Naive B cell (primary cell): ENCODE measurements around the gene SCPEP1. TPM values are rescaled to one million over a fixed set of nuclear protein-coding genes. Genes with fewer than 3 reads are reported as not detected.
A peak's percentile ranks its signal among the peaks of the same experiment; 100 is the strongest.
"Not testable (repeated sequence)": the region's sequence is repeated elsewhere in the genome, so short reads cannot be mapped to it uniquely, and the experiment has no call there.

Source experiments
- ATAC-seq, 2 donors: fragments of 150-1000 bp; cut with Tn5 transposase; 2 replicates each; pipeline ENCODE4 v1.10.0; 2021; ENCODE audit warnings: low read depth in 2 of 2, mild to moderate bottlenecking in 2 of 2, moderate library complexity in 2 of 2
- DNase-seq: peaks from one replicate; pipeline ENCODE4 v3.0.0; 2022
- H3K27ac Mint-ChIP-seq, 6 donors: one replicate each; pipeline ENCODE4 v1.8.0; 2020 to 2022; ENCODE audit warnings: mild to moderate bottlenecking in 6 of 6, mixed read lengths in 6 of 6, moderate library complexity in 5 of 6, inconsistent platforms in 2 of 6
- H3K27me3 Mint-ChIP-seq, 3 donors: one replicate each; pipeline ENCODE4 v1.8.0; 2021 to 2022; ENCODE audit warnings: mixed read lengths in 3 of 3, mild to moderate bottlenecking in 1 of 3
- H3K36me3 Mint-ChIP-seq, 2 donors: one replicate each; pipeline ENCODE4 v1.8.0; 2020 to 2022; ENCODE audit warnings: mixed read lengths in 2 of 2, inconsistent platforms in 1 of 2, mild to moderate bottlenecking in 1 of 2
- H3K4me1 Mint-ChIP-seq, 3 donors: one replicate each; pipeline ENCODE4 v1.8.0; 2020 to 2022; ENCODE audit warnings: mixed read lengths in 3 of 3, inconsistent platforms in 1 of 3, mild to moderate bottlenecking in 1 of 3, moderate library complexity in 1 of 3
- H3K4me3 Mint-ChIP-seq, 8 donors: one replicate each; pipeline ENCODE4 v1.8.0; 2020 to 2022; ENCODE audit warnings: mild to moderate bottlenecking in 8 of 8, mixed read lengths in 8 of 8, moderate library complexity in 8 of 8, inconsistent platforms in 2 of 8
- H3K9me3 Mint-ChIP-seq, 7 donors: one replicate each; pipeline ENCODE4 v1.8.0; 2020 to 2022; ENCODE audit warnings: mixed read lengths in 7 of 7, mild to moderate bottlenecking in 5 of 7, inconsistent platforms in 2 of 7, moderate library complexity in 1 of 7
- polyA plus RNA-seq, 6 donors: library from polyadenylated mRNA; unstranded; fragments of 300-500 nt; fragmentation: Illumina TruSeq; gene quantifications; one replicate each; pipeline ENCODE4 v1.2.3, GENCODE V29; 2021; ENCODE audit warnings: low read depth in 6 of 6

Gene SCPEP1
- polyA plus RNA-seq, 6 donors from 2014 or later, result 134 to 305 (median 175) TPM

DNA sequence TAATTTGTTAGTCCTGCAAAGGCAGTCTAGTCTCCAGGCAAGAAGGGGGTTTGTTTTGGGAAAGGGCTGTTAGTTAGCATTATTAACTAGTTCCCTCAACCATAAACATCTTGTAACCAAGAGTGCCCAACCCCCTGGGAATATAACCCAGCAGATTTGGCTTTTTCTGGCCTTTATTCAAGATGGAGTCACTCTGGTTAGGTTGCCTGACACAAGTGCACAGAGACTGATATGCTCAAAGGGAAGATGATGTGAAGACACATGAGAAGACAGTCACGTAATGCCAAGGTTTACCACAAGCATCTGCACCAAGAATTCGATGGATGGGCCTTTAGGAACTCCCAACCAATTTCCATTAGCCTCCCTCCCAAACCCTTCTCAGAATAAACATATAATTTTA is 3.9 kb upstream of the SCPEP1 start:
- Mint-ChIP-seq H3K4me1 (peaks cover 17 to 21% (median 18%) of the 10 kb centered on the region in 3 donors), H3K9me3 (no peaks in the 10 kb centered on the region), H3K27ac (no peak overlapping the region), H3K4me3 (no peak overlapping the region), H3K36me3 (no peaks in the 10 kb centered on the region), H3K27me3 (no peaks in the 10 kb centered on the region)
- DNase-seq (no peak), ATAC-seq (no peak)

DNA sequence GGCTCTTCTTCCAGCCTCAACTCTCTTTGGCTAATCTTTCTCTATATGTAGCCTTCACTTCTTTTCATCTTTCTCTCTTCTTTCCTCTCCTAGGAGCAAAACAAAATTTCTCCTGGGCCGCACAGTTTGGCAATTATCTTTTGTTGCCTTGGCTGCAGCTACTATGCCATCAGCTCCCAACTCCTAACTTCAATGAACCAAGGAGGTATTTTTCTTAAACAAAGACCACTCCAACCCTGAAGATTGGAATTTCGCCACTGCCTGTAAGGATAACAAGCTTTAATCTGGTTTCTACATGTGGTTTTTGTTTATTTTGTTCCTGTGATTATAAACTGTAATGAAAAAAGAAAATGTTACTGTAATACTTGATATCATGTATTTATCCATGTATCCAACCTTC is 2.3 kb upstream of the SCPEP1 start:
- Mint-ChIP-seq H3K4me3 (peak overlapping the region in 1 of 8 donors; percentile 29), H3K4me1 (peaks cover 24 to 31% (median 27%) of the 10 kb centered on the region in 3 donors), H3K36me3 (no peaks in the 10 kb centered on the region), H3K27me3 (no peaks in the 10 kb centered on the region), H3K27ac (no peak overlapping the region), H3K9me3 (no peaks in the 10 kb centered on the region)
- ATAC-seq (no peak), DNase-seq (no peak)

DNA sequence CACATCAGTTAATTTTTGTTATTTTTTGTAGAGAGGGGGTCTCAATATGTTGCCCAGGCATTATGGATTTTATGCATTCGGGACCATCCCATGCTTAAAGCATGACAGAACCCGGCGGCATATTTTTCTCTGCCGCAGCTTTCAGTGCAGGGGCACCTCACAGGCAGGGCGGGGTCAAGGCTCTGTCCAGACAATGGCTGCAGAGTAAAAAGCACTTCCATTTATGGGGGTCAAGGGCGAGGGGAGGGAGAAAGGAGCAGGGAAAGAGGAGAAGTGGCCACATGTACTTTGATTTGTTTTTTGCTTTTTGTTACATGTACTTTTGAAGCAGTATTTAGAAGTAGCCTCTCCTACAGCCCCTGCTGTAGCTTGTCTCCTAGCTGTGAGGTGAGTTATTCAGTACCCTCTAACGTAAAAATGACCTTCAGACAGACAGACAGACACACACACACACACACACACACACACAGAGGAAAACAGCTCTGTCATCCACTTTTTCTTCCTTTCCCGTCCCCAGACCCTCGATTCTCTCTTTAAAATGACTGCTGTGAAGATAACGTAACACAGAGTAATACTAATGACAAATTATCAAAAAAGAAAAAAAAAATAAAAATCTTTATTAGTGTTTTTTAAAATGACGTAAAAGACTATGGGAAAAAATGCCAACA is 856 bp upstream of the SCPEP1 start:
- peak overlapping the region; percentile 35 to 98 (median 79) for H3K4me3 Mint-ChIP-seq
- ATAC-seq (no peak), DNase-seq (no peak)
- no peaks in the 10 kb centered on the region for H3K36me3 Mint-ChIP-seq
- H3K27me3 Mint-ChIP-seq, result no peaks in the 10 kb centered on the region
- peak overlapping the region in 1 of 6 donors; percentile 44 for H3K27ac Mint-ChIP-seq
- peaks cover 26 to 35% (median 35%) of the 10 kb centered on the region in 3 donors for H3K4me1 Mint-ChIP-seq
- H3K9me3 Mint-ChIP-seq, result no peaks in the 10 kb centered on the region

DNA sequence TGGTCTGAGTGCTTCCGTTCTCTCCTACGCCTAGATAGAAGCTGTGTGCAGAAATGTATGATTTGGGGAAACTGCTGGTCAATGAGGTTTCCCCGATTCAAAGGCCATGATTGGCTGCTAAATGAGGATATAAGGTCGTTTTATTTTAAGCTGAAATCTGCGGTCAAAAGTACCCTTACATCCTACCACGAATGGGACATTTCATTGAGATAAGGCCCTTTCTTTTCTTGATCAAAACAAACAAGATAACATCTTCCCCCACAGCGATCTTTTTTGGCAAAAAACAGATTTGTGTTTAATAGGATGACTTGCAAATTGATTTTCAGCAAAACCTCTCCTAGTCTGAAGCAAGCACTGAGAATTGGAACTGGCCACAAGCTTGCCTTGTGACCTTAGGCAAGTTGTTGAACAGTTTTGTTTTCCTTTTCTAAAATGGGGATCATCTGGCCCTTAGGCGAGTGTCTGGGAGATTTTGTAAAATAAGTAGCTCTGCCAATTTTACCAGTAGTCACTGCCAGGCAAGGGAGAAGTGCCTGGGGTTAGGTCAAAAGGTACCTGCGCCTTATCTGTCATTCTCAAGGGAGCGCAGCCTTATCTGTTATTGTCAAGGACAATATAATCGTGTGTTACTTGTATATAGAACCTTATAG is 635 bp downstream of the SCPEP1 start:
- DNase-seq (peak; percentile 6), ATAC-seq (peak; percentile 34 to 39)
- peaks cover 28 to 43% (median 41%) of the 10 kb centered on the region in 3 donors for H3K4me1 Mint-ChIP-seq
- peaks cover 0 to 5% of the 10 kb centered on the region in 2 donors for H3K36me3 Mint-ChIP-seq
- H3K4me3 Mint-ChIP-seq, result peak overlapping the region; percentile 80 to 99 (median 98)
- peak overlapping the region; percentile 83 to 94 (median 91) for H3K27ac Mint-ChIP-seq
- H3K27me3 Mint-ChIP-seq, result no peaks in the 10 kb centered on the region
- H3K9me3 Mint-ChIP-seq, result no peaks in the 10 kb centered on the region

DNA sequence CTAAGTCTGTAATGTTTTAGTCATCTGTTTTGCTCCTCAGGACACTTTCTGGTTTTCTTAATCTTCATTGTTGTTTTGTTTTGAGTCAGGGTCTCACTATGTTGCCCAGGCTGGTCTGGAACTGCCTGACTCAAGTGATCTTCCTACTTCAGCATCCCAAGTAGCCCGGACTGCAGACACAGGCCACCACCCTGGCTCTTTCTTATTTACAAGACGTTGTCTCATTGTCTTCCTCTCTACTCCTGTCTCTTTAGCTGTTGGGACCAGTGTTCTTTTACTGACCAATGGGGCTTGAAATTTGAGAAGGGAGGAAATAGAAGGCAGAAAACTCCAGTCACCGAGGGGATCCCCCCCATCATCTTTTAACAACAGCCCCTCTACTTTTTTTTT is 1.2 kb downstream of the SCPEP1 start:
- peaks cover 0 to 5% of the 10 kb centered on the region in 2 donors for H3K36me3 Mint-ChIP-seq
- DNase-seq (no peak), ATAC-seq (no peak)
- H3K4me3 Mint-ChIP-seq, result peak overlapping the region; percentile 80 to 99 (median 98)
- peaks cover 30 to 46% (median 41%) of the 10 kb centered on the region in 3 donors for H3K4me1 Mint-ChIP-seq
- H3K9me3 Mint-ChIP-seq, result no peaks in the 10 kb centered on the region
- peak overlapping the region in 4 of 6 donors; percentile 88 to 94 (median 91) for H3K27ac Mint-ChIP-seq
- H3K27me3 Mint-ChIP-seq, result no peaks in the 10 kb centered on the region

DNA sequence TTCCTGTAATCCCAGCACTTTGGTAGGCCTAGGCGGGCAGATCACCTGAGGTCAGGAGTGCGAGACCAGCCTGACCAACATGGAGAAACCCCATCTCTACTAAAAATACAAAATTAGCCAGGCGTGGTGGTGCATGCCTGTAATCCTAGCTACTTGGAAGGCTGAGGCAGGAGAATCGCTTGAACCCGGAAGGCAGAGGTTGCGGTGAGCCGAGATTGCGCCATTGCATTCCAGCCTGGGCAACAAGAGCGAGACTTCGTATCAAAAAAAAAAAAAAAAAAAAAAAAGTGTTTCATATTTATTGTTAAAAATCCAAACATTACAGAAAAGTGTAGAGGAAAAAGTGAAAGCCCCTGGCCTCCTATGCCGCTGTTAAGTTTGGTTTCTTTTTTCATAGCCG is 2.6 kb downstream of the SCPEP1 start:
- ATAC-seq, H3K9me3 Mint-ChIP-seq, H3K36me3 Mint-ChIP-seq, H3K27me3 Mint-ChIP-seq, DNase-seq, H3K27ac Mint-ChIP-seq: not testable (repeated sequence)
- Mint-ChIP-seq H3K4me1 (peaks cover 33 to 50% (median 41%) of the 10 kb centered on the region in 3 donors), H3K4me3 (peak overlapping the region in 1 of 8 donors; percentile 56)

DNA sequence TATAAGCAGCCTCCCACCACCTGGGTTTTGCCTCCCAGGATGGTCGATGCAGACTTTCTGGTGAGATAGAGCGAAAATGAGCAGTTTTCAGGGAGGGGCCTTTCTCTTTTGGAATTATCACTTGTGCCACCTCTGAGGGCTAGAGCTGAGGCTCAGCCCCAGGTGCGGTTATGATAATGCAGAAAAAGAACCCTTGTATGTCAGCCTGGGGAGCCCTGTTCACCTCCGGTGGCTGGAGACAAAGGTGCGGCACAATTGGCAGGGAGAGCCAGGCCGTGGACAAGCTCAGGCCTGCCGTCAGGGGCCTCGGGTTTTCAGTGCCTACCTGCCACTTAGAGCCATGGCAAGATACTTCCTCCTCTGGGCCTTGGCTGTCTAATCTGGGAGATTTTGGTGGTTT is 4.4 kb downstream of the SCPEP1 start:
- Mint-ChIP-seq H3K27ac (peak overlapping the region in 2 of 6 donors; percentile 24 to 29), H3K9me3 (no peaks in the 10 kb centered on the region), H3K36me3 (peaks cover 10 to 17% of the 10 kb centered on the region in 2 donors), H3K4me3 (no peak overlapping the region), H3K4me1 (peaks cover 28 to 45% (median 35%) of the 10 kb centered on the region in 3 donors), H3K27me3 (no peaks in the 10 kb centered on the region)
- ATAC-seq, result no peak
- DNase-seq, result no peak

DNA sequence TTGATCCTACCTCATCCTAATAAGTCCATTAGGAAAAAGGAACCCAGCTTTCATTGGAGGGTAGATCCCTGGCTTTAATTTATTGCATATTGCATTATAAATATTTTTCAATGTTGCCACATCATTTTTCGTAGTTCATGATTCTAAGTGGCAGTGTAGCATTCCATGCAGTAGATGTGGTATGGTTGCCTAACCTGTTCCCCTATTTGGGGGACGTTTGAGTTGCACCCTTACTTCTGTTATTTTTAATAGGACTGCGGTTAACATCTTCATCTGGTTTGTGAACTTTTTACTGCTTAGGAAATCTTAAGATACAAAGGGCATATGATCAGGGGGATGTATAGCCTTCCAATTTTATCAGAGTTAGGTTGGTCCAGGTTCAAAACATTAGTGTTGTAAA is 5.4 kb downstream of the SCPEP1 start:
- H3K27ac Mint-ChIP-seq, result no peak overlapping the region
- no peak for ATAC-seq
- H3K36me3 Mint-ChIP-seq, result peaks cover 18 to 27% of the 10 kb centered on the region in 2 donors
- DNase-seq, result no peak
- peaks cover 23 to 36% (median 30%) of the 10 kb centered on the region in 3 donors for H3K4me1 Mint-ChIP-seq
- H3K9me3 Mint-ChIP-seq, result no peaks in the 10 kb centered on the region
- no peak overlapping the region for H3K4me3 Mint-ChIP-seq
- H3K27me3 Mint-ChIP-seq, result no peaks in the 10 kb centered on the region

DNA sequence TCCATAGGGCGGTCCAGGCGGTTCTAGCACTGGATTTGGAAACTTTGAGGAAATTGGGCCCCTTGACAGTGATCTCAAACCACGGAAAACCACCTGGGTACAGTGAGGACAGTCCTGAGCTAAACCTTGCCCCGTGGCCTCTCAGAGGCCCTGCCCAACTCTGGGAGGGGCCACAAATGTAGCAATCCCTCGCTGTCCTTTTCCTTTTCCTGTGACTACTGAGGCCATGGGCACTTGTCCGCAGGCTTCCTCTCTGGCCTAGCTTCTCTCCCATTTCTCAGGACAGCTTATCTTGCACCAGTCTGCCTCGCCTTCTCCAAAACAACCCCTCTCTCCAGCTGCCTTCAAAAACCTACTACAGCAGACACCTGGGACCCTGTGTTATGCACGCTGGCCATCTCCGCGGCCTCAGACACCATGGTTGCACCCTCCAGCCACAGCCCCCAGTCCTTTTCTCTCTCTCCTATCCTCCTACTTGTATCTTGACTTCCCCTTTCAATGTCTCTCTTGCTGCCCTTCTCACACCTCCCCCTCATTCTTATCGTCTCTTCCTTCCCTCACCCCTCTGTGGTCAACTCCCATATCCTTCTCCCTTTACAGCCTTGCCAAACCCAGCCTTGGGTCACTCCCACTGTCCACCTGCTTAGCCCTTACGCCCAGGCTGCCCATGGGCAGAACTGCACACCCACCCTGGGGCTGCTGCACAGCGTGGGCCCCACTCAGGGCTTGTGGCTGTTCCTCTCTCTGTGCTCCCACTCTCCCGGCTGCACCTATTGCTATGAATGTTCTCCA is 7.6 kb downstream of the SCPEP1 start:
- Mint-ChIP-seq H3K9me3 (no peaks in the 10 kb centered on the region), H3K4me1 (peaks cover 10 to 19% (median 13%) of the 10 kb centered on the region in 3 donors), H3K36me3 (peaks cover 26 to 27% of the 10 kb centered on the region in 2 donors), H3K4me3 (no peak overlapping the region), H3K27ac (peak overlapping the region in 2 of 6 donors; percentile 37 to 86), H3K27me3 (no peaks in the 10 kb centered on the region)
- DNase-seq (no peak), ATAC-seq (no peak)

DNA sequence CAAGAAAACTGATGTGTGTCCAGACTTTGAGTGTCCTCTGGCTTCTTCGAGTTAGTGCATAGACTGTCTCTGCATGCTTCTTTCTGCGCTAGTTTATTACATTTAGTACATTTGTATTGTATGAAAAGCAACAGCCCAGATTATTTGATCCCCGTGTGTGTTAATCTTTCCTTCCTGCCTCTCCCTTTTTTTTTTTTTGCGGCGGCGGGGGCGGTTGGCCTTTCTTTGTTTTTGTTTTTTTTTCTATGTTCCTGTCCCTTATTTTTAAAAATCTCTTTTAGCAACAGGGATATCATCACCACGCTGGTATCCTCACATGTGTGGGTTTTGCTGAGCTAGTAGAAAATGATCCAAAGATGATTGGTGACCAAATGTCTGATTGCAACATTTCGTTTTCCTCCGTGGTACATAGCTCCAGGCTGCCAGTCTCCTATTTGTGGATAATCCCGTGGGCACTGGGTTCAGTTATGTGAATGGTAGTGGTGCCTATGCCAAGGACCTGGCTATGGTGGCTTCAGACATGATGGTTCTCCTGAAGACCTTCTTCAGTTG is 9.4 kb downstream of the SCPEP1 start:
- peaks cover 4 to 12% (median 8%) of the 10 kb centered on the region in 3 donors for H3K4me1 Mint-ChIP-seq
- DNase-seq (no peak), ATAC-seq (no peak)
- no peaks in the 10 kb centered on the region for H3K27me3 Mint-ChIP-seq
- H3K27ac Mint-ChIP-seq, result peak overlapping the region in 1 of 6 donors; percentile 76
- H3K36me3 Mint-ChIP-seq, result peaks cover 26 to 37% of the 10 kb centered on the region in 2 donors
- H3K4me3 Mint-ChIP-seq, result no peak overlapping the region
- H3K9me3 Mint-ChIP-seq, result no peaks in the 10 kb centered on the region

DNA sequence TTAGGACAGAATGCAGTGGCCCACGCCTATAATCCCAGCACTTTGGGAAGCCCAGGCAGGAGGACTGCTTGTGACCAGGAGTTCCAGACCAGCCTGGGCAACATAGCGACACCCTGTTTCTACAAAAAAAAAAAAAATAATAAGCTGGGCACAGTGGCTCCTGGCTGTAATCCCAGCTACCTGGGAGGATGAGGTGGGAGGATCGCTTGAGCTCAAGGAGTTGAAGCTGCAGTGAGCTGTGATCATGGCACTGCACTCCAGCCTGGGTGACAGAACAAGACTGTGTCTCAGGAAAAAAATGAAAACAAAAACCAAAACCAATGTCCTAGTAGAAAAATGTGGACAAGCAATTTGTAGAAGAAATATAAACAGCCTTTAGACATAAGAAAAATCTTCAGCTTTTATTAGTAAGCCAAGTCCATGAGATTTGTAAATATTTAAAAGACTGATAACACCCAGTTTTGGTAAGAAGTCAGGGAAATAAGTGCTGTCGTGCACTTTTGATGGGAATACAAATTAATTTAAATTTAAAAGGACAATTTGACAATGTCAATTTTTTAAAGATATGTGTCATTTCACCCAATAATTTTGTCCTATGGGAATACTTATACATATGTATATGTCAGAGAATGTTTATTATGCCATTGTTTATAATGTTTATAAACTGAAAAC is 11.1 kb downstream of the SCPEP1 start:
- ATAC-seq, result no peak
- peaks cover 21 to 37% of the 10 kb centered on the region in 2 donors for H3K36me3 Mint-ChIP-seq
- no peak overlapping the region for H3K4me3 Mint-ChIP-seq
- H3K27ac Mint-ChIP-seq, result no peak overlapping the region
- H3K4me1 Mint-ChIP-seq, result peaks cover 0 to 7% (median 5%) of the 10 kb centered on the region in 3 donors
- H3K27me3 Mint-ChIP-seq, result no peaks in the 10 kb centered on the region
- DNase-seq, result no peak
- H3K9me3 Mint-ChIP-seq, result no peaks in the 10 kb centered on the region

DNA sequence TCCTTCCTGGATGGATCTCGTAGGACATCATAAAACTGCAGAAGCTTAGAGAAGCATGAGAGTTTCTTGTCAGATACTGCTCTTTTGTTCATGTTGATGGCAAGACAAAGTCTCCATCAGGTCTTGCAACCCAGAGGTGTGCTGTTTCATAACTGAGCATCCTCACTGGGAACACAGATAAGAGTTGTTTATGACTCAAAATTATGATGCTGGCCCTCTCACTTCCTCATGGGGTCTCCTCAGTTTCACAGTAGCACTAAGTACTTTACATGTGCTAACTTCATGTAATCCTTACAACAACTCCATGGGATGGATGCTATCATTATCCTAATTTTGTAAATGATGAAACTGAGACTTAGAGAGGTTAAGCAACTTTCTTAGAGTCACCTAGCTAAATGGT is 14.4 kb downstream of the SCPEP1 start:
- DNase-seq, result no peak
- H3K4me1 Mint-ChIP-seq, result peaks cover 0 to 6% (median 0%) of the 10 kb centered on the region in 3 donors
- H3K36me3 Mint-ChIP-seq, result peaks cover 16 to 25% of the 10 kb centered on the region in 2 donors
- ATAC-seq, result no peak
- no peaks in the 10 kb centered on the region for H3K9me3 Mint-ChIP-seq
- H3K27me3 Mint-ChIP-seq, result no peaks in the 10 kb centered on the region
- H3K27ac Mint-ChIP-seq, result peak overlapping the region in 1 of 6 donors; percentile 84
- no peak overlapping the region for H3K4me3 Mint-ChIP-seq
